RWPE2 (cell line): Measurements from ENCODE around the gene SH3BP5L.
A peak's percentile ranks its signal among the peaks of the same experiment; 100 is the strongest.
"Not testable (repeated sequence)": the region's sequence is repeated elsewhere in the genome, so short reads cannot be mapped to it uniquely, and the experiment has no call there.

Source experiments
- ATAC-seq: fragments of 200-7000 bp; cut with Tn5 transposase; 3 replicates; pipeline ENCODE4 v1.9.1; 2021; ENCODE audit warnings: low read depth
- DNase-seq: peaks from one replicate; pipeline ENCODE4 v3.0.0-alpha.2; 2020; ENCODE audit warnings: low spot score
- H3K27ac ChIP-seq: fragments of 450-650 bp; 2 replicates; pipeline ENCODE4 v1.5.1; 2017; ENCODE audit warnings: mild to moderate bottlenecking; ENCODE audit not compliant: poor library complexity, severe bottlenecking
- H3K27me3 ChIP-seq: fragments of 250-450 bp; sonication (Bioruptor Pico); 2 replicates; pipeline ENCODE4 v1.5.1; 2021; ENCODE audit warnings: mild to moderate bottlenecking, moderate library complexity; ENCODE audit not compliant: insufficient read depth, poor library complexity, severe bottlenecking
- H3K36me3 ChIP-seq: fragments of 250-450 bp; sonication (Bioruptor Pico); 2 replicates; pipeline ENCODE4 v1.5.1; 2020; ENCODE audit warnings: low read depth, mild to moderate bottlenecking, moderate library complexity
- H3K4me1 ChIP-seq: fragments of 250-450 bp; sonication (Bioruptor Pico); 2 replicates; pipeline ENCODE4 v1.5.1; 2021; ENCODE audit warnings: mild to moderate bottlenecking, moderate library complexity; ENCODE audit not compliant: insufficient read depth, poor library complexity, severe bottlenecking
- H3K4me3 ChIP-seq: fragments of 250-450 bp; sonication (Bioruptor Pico); 2 replicates; pipeline ENCODE4 v1.5.1; 2021; ENCODE audit warnings: mild to moderate bottlenecking, moderate library complexity; ENCODE audit not compliant: severe bottlenecking
- H3K9me3 ChIP-seq: fragments of 250-450 bp; sonication (Bioruptor Pico); 2 replicates; pipeline ENCODE4 v1.5.1; 2021; ENCODE audit warnings: mild to moderate bottlenecking, moderate library complexity; ENCODE audit not compliant: severe bottlenecking
- TF ChIP-seq, protein P1 (sequence below): fragments of 450-650 bp; IDR thresholded peaks from one replicate; pipeline ENCODE4 v1.5.1; 2017; ENCODE audit warnings: mild to moderate bottlenecking, moderate library complexity; ENCODE audit not compliant: poor library complexity, severe bottlenecking

Gene SH3BP5L

DNA sequence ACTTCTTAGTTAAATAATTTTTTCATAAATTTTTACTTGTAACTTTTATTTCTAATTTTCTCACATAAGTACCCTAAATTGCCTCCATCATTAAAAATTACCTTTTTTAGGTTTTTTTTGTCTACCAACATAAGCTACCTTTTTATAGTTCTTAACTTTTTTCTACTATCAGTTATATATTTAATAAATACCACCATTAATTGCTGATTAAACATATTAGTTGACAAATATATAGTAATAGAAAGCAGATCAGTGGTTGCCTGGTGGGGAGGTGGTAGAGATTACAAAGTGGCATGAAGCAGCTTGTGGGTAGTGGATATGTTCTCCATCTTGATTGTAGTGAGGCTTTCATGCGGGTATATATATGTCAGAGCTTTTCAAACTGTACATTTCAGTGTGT, 6.1 kb upstream of the SH3BP5L start:
- Histone ChIP-seq H3K4me1 (peaks cover 7% of the 10 kb centered on the region), H3K4me3 (no peak overlapping the region), H3K9me3 (no peaks in the 10 kb centered on the region), H3K27ac (no peak overlapping the region), H3K27me3 (no peaks in the 10 kb centered on the region), H3K36me3 (no peaks in the 10 kb centered on the region)
- TF ChIP-seq, protein P1, sequence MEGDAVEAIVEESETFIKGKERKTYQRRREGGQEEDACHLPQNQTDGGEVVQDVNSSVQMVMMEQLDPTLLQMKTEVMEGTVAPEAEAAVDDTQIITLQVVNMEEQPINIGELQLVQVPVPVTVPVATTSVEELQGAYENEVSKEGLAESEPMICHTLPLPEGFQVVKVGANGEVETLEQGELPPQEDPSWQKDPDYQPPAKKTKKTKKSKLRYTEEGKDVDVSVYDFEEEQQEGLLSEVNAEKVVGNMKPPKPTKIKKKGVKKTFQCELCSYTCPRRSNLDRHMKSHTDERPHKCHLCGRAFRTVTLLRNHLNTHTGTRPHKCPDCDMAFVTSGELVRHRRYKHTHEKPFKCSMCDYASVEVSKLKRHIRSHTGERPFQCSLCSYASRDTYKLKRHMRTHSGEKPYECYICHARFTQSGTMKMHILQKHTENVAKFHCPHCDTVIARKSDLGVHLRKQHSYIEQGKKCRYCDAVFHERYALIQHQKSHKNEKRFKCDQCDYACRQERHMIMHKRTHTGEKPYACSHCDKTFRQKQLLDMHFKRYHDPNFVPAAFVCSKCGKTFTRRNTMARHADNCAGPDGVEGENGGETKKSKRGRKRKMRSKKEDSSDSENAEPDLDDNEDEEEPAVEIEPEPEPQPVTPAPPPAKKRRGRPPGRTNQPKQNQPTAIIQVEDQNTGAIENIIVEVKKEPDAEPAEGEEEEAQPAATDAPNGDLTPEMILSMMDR: no peak
- DNase-seq: no peak
- no peak for ATAC-seq

DNA sequence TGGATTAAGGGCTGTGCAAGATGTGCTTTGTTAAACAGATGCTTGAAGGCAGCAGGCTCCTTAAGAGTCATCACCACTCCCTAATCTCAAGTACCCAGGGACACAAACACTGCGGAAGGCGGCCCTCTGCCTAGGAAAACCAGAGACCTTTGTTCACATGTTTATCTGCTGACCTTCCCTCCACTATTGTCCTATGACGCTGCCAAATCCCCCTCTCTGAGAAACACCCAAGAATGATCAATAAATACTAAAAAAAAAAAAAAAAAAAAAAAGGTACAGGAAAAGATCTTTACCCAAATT, 5.0 kb upstream of the SH3BP5L start:
- DNase-seq, H3K4me3 ChIP-seq, H3K27ac ChIP-seq, ATAC-seq, H3K4me1 ChIP-seq, H3K36me3 ChIP-seq, H3K27me3 ChIP-seq, H3K9me3 ChIP-seq: not testable (repeated sequence)

DNA sequence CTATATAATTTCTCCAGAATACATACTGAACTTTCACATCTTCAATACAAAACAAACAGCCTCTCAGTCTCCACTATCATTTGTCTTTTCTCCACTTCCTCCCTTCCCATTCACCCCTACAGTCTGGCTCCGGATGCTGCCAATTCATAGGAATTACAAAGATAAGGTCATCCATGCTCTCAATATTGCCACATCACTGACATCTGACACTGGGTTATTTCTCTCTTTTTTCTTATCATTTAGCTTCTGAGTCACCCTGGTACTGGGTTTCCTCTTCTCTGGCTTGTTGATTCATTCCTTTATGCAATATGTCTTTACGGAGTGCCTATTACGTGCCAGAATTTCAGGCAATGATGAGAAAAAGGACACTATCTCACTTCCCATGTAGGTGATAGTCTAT, 3.1 kb upstream of the SH3BP5L start:
- DNase-seq: no peak
- no peak overlapping the region for H3K27ac ChIP-seq

DNA sequence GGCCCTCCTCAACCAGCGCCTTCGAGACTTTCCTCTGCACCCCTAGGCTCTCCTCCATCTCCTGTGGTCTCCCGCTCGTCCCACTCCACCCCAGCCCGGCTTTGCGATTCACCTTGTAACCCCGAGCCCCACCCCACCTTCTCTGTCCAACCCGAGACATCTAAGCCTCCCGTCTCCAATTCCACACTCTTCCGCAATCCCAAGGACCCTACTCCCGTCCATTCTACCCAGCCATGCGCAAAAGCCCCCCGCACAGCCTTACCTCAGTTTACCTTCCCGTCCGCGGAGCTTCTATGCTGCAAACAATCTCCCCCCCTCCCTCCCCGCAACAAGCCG, 174 bp downstream of the SH3BP5L start:
- Histone ChIP-seq H3K27ac (peak overlapping the region; percentile 48), H3K4me1 (peaks cover 7% of the 10 kb centered on the region)

More for the DNA sequence above, 3.1 kb upstream of the SH3BP5L start:
- Histone ChIP-seq H3K4me1 (peaks cover 7% of the 10 kb centered on the region), H3K9me3 (no peaks in the 10 kb centered on the region), H3K27me3 (no peaks in the 10 kb centered on the region), H3K36me3 (peaks cover 10% of the 10 kb centered on the region), H3K4me3 (no peak overlapping the region)
- ATAC-seq: peak; percentile 8; the same call in 1 of the 3 replicates
- TF ChIP-seq, protein P1: no peak

DNA sequence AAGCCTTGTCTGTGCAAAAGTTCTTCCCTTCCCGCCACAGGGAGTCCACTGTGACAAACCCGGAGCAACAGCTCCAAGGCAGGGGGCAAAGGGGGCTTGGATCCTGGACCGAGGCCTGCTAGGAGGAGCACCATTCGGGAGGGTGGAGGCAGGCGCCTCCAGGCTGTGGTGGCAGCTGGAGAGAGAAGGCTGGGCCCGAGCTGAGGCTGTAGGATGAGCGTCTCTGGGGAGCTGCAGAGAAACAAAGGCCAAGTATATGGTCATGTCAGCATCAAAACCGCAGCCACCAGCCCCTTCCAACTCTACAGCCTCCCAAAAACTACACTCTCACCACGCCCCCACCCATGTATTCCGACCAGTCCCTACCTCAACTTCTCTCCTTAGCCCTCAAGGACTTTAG, 579 bp downstream of the SH3BP5L start:
- H3K27me3 ChIP-seq: no peaks in the 10 kb centered on the region
- ATAC-seq (no peak), DNase-seq (no peak)
- H3K4me1 ChIP-seq: peaks cover 7% of the 10 kb centered on the region
- no peaks in the 10 kb centered on the region for H3K9me3 ChIP-seq
- peak overlapping the region; percentile 48 for H3K27ac ChIP-seq
- peaks cover 26% of the 10 kb centered on the region for H3K36me3 ChIP-seq
- TF ChIP-seq, protein P1: no peak
- peak overlapping the region; percentile 52 for H3K4me3 ChIP-seq

More for the DNA sequence above, 174 bp downstream of the SH3BP5L start:
- 0 out of 3 replicates have a peak, but pooled peaks have one; percentile 2 for ATAC-seq
- no peaks in the 10 kb centered on the region for H3K9me3 ChIP-seq
- DNase-seq: no peak
- H3K27me3 ChIP-seq: no peaks in the 10 kb centered on the region
- peaks cover 26% of the 10 kb centered on the region for H3K36me3 ChIP-seq
- TF ChIP-seq, protein P1: no peak
- peak overlapping the region; percentile 52 for H3K4me3 ChIP-seq
